Smooth muscle cell (in vitro differentiated cells): ENCODE results near the gene COG1. TPM values are rescaled to one million over a fixed set of nuclear protein-coding genes. Genes with fewer than 3 reads are reported as not detected.
"Not testable (repeated sequence)": the region's sequence is repeated elsewhere in the genome, so short reads cannot be mapped to it uniquely, and the experiment has no call there.

ENCODE experiments used
- DNase-seq: peaks from one replicate; lab custom pipeline; 2025; ENCODE audit not compliant: unreplicated experiment; lab: John Stamatoyannopoulos, UW
- H2AFZ ChIP-seq: fragments of 200-600 bp; sonication (generic); 2 replicates; pipeline ENCODE4 v1.6.0; 2016; ENCODE audit warnings: antibody characterized with exemption, low read depth, mild to moderate bottlenecking
- H3F3A ChIP-seq: fragments of 200-600 bp; sonication (generic); 2 replicates; pipeline ENCODE4 v1.6.0; 2017; ENCODE audit warnings: antibody characterized with exemption, low read depth
- H3K27ac ChIP-seq: fragments of 200-600 bp; sonication (generic); 2 replicates; pipeline ENCODE4 v1.5.1; 2016; ENCODE audit warnings: low read depth, mild to moderate bottlenecking
- H3K27me3 ChIP-seq: fragments of 200-600 bp; sonication (generic); 2 replicates; pipeline ENCODE4 v1.6.1; 2016; ENCODE audit warnings: low read depth, mild to moderate bottlenecking
- H3K36me3 ChIP-seq: fragments of 200-600 bp; sonication (generic); 2 replicates; pipeline ENCODE4 v1.5.1; 2016; ENCODE audit warnings: low read depth
- H3K4me1 ChIP-seq: fragments of 200-600 bp; sonication (generic); 2 replicates; pipeline ENCODE4 v1.5.1; 2016; ENCODE audit warnings: low read depth
- H3K4me2 ChIP-seq: fragments of 200-600 bp; sonication (generic); 2 replicates; pipeline ENCODE4 v1.6.0; 2016; ENCODE audit warnings: mild to moderate bottlenecking
- H3K4me3 ChIP-seq: fragments of 200-600 bp; sonication (generic); 2 replicates; pipeline ENCODE4 v1.5.1; 2016; ENCODE audit warnings: mild to moderate bottlenecking
- H3K79me2 ChIP-seq: fragments of 200-600 bp; sonication (generic); 2 replicates; pipeline ENCODE4 v1.6.0; 2016; ENCODE audit warnings: low read depth, mild to moderate bottlenecking
- H3K9ac ChIP-seq: fragments of 200-600 bp; sonication (generic); 2 replicates; pipeline ENCODE4 v1.6.0; 2016; ENCODE audit warnings: low read depth
- H3K9me3 ChIP-seq: fragments of 200-600 bp; sonication (generic); replicated peaks from 2 replicates; pipeline ENCODE4 v1.5.1; 2016; ENCODE audit warnings: low read depth
- H4K20me1 ChIP-seq: fragments of 200-600 bp; sonication (generic); 2 replicates; pipeline ENCODE4 v1.6.0; 2016; ENCODE audit warnings: low read depth
- CTCF ChIP-seq: fragments of 200-600 bp; sonication (generic); IDR thresholded peaks from 2 replicates; pipeline ENCODE4 v1.5.1; 2017; ENCODE audit warnings: borderline replicate concordance, mild to moderate bottlenecking, antibody characterized with exemption; ENCODE audit not compliant: insufficient read depth, poor library complexity, severe bottlenecking
- WGBS: methylation state at CpG from one replicate; pipeline ENCODE4 v1.1.7; 2016; ENCODE audit warnings: low lambda C conversion rate; 5-methylcytosine and 5-hydroxymethylcytosine counted together
- polyA plus RNA-seq: library from polyadenylated mRNA; unstranded; fragments of >200 nt; fragmentation: Nextera tagmentation; extraction: Ambion mirVana; gene quantifications from 2 replicates; pipeline ENCODE4 v1.2.1, GENCODE V29; 2016
- total RNA-seq: library from RNA; depleted of rRNA; stranded (reverse); fragments of >200 nt; gene quantifications from 2 replicates; pipeline ENCODE4 v1.2.3, GENCODE V29; 2014

Gene COG1
- total and polyA plus RNA-seq, 2 experiments from 2014 or later, result 29.4 to 37.8 TPM

DNA sequence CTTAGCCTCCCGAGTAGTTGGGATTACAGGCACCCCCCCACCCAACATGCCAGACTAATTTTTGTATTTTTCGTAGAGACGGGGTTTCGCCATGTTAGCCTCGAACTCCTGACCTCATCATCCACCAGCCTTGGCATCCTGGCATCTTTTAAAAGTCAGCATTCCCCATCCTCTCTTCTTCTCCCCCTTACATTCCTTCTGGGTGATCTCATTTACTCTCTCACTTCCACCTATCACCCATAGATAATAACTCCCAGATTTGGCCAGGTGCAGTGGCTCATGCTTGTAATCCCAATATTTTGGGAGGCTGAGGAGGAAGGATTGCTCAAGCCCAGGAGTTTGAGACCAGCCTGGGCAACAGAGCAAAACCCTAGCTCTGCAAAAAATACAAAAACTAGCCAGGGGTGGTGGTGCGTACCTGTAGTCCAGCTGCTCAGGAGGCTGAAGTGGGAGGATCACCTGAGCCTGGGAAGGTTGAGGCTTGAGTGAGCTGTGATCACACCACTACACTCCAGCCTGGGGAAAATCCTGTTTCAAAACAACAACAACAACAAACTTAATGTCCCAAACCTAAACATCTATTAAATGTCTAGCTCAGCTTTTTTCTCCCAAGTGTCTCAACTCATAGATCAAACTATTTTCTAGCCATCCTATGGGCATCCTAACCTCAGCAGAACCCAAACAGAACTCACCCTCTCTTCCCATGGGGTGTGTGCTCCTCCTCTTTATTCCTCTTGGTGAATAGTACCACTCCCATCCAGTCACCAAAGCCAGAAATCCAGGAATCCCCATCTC lies 44.1 kb upstream of the COG1 start:
- no peaks in the 10 kb centered on the region for H4K20me1 ChIP-seq
- no peaks in the 10 kb centered on the region for H3F3A ChIP-seq
- H3K9me3 ChIP-seq, result no peaks in the 10 kb centered on the region
- 78% methylated on average over 6 of the region's 6 CpGs for WGBS
- H3K9ac ChIP-seq, result no peak overlapping the region
- TF ChIP-seq CTCF, result no peak
- H3K4me3 ChIP-seq, result no peak overlapping the region
- DNase-seq, result no peak
- H3K27ac ChIP-seq, result no peak overlapping the region
- H3K4me2 ChIP-seq, result no peak overlapping the region
- no peaks in the 10 kb centered on the region for H3K79me2 ChIP-seq
- no peaks in the 10 kb centered on the region for H3K36me3 ChIP-seq
- no peaks in the 10 kb centered on the region for H3K4me1 ChIP-seq
- H2AFZ ChIP-seq, result no peak overlapping the region
- H3K27me3 ChIP-seq, result no peaks in the 10 kb centered on the region

DNA sequence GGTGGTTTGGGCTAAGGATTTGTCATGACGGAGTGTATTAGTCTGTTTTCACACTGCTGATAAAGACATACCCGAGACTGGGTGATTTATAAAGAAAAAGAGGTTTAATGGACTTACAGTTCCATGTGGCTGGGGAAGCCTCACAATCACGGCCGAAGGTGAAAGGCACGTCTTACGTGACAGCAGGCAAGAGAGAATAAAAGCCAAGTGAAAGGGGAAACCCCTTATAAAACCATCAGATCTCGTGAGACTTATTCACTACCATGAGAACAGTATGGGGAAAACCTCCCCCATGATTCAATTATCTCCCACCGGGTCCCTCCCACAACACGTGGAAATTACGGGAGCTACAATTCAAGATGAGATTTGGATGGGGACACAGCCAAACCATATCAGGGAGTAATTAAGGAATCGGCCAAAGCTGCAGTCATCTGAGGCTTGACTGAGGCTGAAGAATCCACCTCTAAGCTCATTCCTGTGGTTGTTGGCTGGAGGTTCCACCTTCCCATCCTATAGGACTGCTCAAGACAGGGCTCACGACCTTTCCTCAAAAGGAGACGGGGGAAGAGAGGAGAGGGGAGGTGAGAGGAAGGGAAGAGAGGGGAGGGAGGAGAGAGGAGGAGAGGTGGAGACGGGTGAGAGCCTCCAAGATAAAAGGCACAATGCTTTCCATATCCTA lies 42.1 kb upstream of the COG1 start:
- not testable (repeated sequence) for H3K36me3 ChIP-seq, H3K27me3 ChIP-seq, H3K9ac ChIP-seq, H3F3A ChIP-seq, H3K4me2 ChIP-seq, H3K9me3 ChIP-seq, DNase-seq, H3K4me3 ChIP-seq, H3K79me2 ChIP-seq, H2AFZ ChIP-seq, H3K4me1 ChIP-seq, H4K20me1 ChIP-seq, H3K27ac ChIP-seq
- WGBS, result 78% methylated on average over 14 of the region's 14 CpGs

- DNase-seq, result no peak
- no peak overlapping the region for H3K4me2 ChIP-seq
- 82% methylated on average over 9 of the region's 9 CpGs for WGBS
- H3K27ac ChIP-seq, result no peak overlapping the region
- H3K4me1 ChIP-seq, result peaks cover 12% of the 10 kb centered on the region
- H2AFZ ChIP-seq, result no peak overlapping the region
- no peaks in the 10 kb centered on the region for H3K9me3 ChIP-seq
- H4K20me1 ChIP-seq, result no peaks in the 10 kb centered on the region
- no peak for TF ChIP-seq CTCF
- H3K9ac ChIP-seq, result no peak overlapping the region
- no peak overlapping the region for H3K4me3 ChIP-seq
- H3K36me3 ChIP-seq, result no peaks in the 10 kb centered on the region
- no peaks in the 10 kb centered on the region for H3K27me3 ChIP-seq
- no peaks in the 10 kb centered on the region for H3F3A ChIP-seq
- H3K79me2 ChIP-seq, result no peaks in the 10 kb centered on the region
Measured at GRCh38 chr17:73151916-73152632, 40.8 kb upstream of the COG1 start.
